HPDE6-E6E7 (cell line): Measurements from ENCODE around the gene CPPED1.

Experiments
- DNase-seq: peaks from one replicate; pipeline ENCODE4 v3.0.0; 2011; ENCODE audit warnings: missing footprints; ENCODE audit errors: extremely low spot score

The CPPED1 gene

GRCh38 chr16:12681653-12682052 is 122.0 kb downstream of the CPPED1 start:
- no peak for DNase-seq

GRCh38 chr16:12680531-12680930 is 123.2 kb downstream of the CPPED1 start:
- DNase-seq, result no peak

- DNase-seq, result no peak
These were observed 123.9 kb downstream of the CPPED1 start for GRCh38 chr16:12679660-12680272.

GRCh38 chr16:12678983-12679382 is 124.7 kb downstream of the CPPED1 start:
- no peak for DNase-seq

- DNase-seq, result no peak
These were observed 126.2 kb downstream of the CPPED1 start for GRCh38 chr16:12677502-12677901.

- no peak for DNase-seq
These were observed 127.8 kb downstream of the CPPED1 start for GRCh38 chr16:12675852-12676251.

GRCh38 chr16:12675046-12675445 is 128.6 kb downstream of the CPPED1 start:
- no peak for DNase-seq

- DNase-seq, result no peak
These were observed 129.2 kb downstream of the CPPED1 start for GRCh38 chr16:12674524-12674923.

GRCh38 chr16:12674071-12674470 is 129.6 kb downstream of the CPPED1 start:
- DNase-seq, result no peak

GRCh38 chr16:12673466-12673865 is 130.2 kb downstream of the CPPED1 start:
- DNase-seq, result no peak

- DNase-seq, result no peak
These were observed 130.7 kb downstream of the CPPED1 start for GRCh38 chr16:12672986-12673385.

GRCh38 chr16:12669908-12670307 is 133.8 kb downstream of the CPPED1 start:
- DNase-seq, result no peak

- no peak for DNase-seq
These were observed 135.8 kb downstream of the CPPED1 start for GRCh38 chr16:12667909-12668308.

GRCh38 chr16:12664164-12664733 is 139.4 kb downstream of the CPPED1 start:
- no peak for DNase-seq

- no peak for DNase-seq
These were observed 142.0 kb downstream of the CPPED1 start for GRCh38 chr16:12661656-12662172.

GRCh38 chr16:12659871-12660270 is 143.8 kb downstream of the CPPED1 start:
- no peak for DNase-seq

GRCh38 chr16:12658506-12658905 is 145.2 kb downstream of the CPPED1 start:
- no peak for DNase-seq

- DNase-seq, result no peak
These were observed 148.2 kb downstream of the CPPED1 start for GRCh38 chr16:12655537-12655936.

- DNase-seq, result no peak
These were observed 149.8 kb downstream of the CPPED1 start for GRCh38 chr16:12653820-12654392.

- DNase-seq, result no peak
These were observed 150.8 kb downstream of the CPPED1 start for GRCh38 chr16:12652924-12653323.

- no peak for DNase-seq
These were observed 151.7 kb downstream of the CPPED1 start for GRCh38 chr16:12651765-12652512.

- no peak for DNase-seq
These were observed 154.3 kb downstream of the CPPED1 start for GRCh38 chr16:12649356-12649755.
